ENCODE measurements around the gene TTC23L. TPM values are rescaled to one million over a fixed set of nuclear protein-coding genes. Genes with fewer than 3 reads are reported as not detected.

TTC23L gene
- polyA plus RNA-seq, 1 experiment: not detected

DNA sequence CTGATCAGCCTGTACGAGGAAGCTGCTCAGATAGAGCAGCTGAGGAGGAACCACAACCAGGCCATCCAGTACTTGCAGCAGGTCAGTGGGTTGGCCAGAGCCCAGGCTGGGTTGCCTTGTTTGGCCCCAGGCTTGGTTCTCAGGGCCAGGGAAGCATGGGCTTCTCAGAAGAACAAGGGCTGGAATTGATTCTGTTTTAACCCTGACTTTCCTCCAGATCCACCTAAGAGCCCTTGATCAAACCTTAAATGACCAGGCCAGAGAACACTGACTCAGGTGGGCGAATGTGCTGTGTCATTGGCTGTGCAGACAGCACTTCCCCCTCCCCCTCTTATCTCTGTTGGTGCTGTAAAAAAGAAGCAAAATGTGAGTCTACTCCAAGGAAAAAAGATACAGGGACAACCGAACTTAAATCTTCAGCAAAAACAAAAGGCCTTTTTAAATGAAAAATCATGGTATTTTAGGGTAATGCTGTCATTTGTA lies 28.1 kb downstream of the TTC23L start:
- Histone ChIP-seq H3K4me3 (ENCODE audit: low read depth, low read length) (no peak overlapping the region), H3K27me3 (ENCODE audit: control insufficient read depth, insufficient read depth, low read length) (no peaks in the 10 kb centered on the region; the same call in 1 of the 2 replicates), H3K36me3 (ENCODE audit: control insufficient read depth, insufficient read depth, low read length) (no peaks in the 10 kb centered on the region)
- ChIA-PET CTCF (no interaction called here), POLR2A (no interaction called here)
- no peak for DNase-seq (ENCODE audit: low read depth)
- TF ChIP-seq, protein P1, sequence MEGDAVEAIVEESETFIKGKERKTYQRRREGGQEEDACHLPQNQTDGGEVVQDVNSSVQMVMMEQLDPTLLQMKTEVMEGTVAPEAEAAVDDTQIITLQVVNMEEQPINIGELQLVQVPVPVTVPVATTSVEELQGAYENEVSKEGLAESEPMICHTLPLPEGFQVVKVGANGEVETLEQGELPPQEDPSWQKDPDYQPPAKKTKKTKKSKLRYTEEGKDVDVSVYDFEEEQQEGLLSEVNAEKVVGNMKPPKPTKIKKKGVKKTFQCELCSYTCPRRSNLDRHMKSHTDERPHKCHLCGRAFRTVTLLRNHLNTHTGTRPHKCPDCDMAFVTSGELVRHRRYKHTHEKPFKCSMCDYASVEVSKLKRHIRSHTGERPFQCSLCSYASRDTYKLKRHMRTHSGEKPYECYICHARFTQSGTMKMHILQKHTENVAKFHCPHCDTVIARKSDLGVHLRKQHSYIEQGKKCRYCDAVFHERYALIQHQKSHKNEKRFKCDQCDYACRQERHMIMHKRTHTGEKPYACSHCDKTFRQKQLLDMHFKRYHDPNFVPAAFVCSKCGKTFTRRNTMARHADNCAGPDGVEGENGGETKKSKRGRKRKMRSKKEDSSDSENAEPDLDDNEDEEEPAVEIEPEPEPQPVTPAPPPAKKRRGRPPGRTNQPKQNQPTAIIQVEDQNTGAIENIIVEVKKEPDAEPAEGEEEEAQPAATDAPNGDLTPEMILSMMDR (IDR thresholded peaks at IDR 0.05; ENCODE audit: insufficient read depth, low read depth, low read length): no peak

DNA sequence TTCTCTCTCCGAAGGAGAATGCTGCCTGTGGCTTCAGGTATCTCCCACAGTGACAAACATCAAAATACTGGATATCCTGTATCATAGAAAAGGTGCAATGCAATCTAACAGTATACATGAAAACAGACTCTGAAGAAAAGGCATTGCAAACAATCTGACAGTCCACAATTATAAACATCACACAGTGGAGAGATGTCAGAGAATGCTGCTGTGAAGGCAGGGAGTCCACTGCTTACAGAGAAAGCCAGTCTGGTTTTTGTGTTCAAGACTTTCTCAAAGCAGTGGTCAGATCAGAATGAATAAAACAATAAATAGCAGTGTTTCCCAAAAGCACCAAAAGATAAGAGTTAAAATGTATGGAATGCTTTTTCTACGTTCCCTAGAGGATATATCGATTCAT lies 28.7 kb downstream of the TTC23L start:
- TF ChIP-seq, protein P1 (IDR thresholded peaks at IDR 0.05; ENCODE audit: insufficient read depth, low read depth, low read length): no peak
- POLR2A ChIA-PET: no interaction called here

DNA sequence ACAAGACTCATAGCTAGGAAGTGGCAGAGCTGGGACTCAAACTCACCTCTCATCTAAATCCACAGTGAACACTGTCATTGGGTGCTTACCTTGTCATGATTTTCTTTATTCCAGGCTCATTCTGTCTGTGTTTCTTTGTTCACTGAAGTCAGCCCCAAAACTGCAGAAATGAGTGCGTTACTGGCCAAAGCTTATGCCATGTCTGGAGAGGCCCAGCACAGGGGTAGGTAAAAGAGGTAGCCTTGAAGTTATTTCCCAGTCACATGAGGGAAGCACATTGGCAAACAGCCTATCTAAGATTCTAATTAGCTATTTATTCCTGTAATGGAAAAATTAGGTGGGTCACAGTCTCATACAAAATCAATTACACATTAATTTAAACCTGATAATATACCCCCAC lies 29.8 kb downstream of the TTC23L start:
- H3K27me3 ChIP-seq (ENCODE audit: control insufficient read depth, insufficient read depth, low read length): no peaks in the 10 kb centered on the region; the same call in 1 of the 2 replicates
- CTCF ChIA-PET: interaction anchor here (1.6 kb wide), 1 partner anchor 35 kb away, joined by 4 read pairs; no protein-coding TSS in a partner anchor
- no peak overlapping the region for H3K4me3 ChIP-seq (ENCODE audit: low read depth, low read length)
- POLR2A ChIA-PET: no interaction called here
- DNase-seq (ENCODE audit: low read depth): no peak
- TF ChIP-seq, protein P1 (IDR thresholded peaks at IDR 0.05; ENCODE audit: insufficient read depth, low read depth, low read length): no peak
- H3K36me3 ChIP-seq (ENCODE audit: control insufficient read depth, insufficient read depth, low read length): no peaks in the 10 kb centered on the region

More for the DNA sequence above, 28.7 kb downstream of the TTC23L start:
- H3K27me3 ChIP-seq (ENCODE audit: control insufficient read depth, insufficient read depth, low read length): no peaks in the 10 kb centered on the region; the same call in 1 of the 2 replicates
- H3K36me3 ChIP-seq (ENCODE audit: control insufficient read depth, insufficient read depth, low read length): no peaks in the 10 kb centered on the region
- no peak for DNase-seq (ENCODE audit: low read depth)
- no peak overlapping the region for H3K4me3 ChIP-seq (ENCODE audit: low read depth, low read length)
- CTCF ChIA-PET: no interaction called here

DNA sequence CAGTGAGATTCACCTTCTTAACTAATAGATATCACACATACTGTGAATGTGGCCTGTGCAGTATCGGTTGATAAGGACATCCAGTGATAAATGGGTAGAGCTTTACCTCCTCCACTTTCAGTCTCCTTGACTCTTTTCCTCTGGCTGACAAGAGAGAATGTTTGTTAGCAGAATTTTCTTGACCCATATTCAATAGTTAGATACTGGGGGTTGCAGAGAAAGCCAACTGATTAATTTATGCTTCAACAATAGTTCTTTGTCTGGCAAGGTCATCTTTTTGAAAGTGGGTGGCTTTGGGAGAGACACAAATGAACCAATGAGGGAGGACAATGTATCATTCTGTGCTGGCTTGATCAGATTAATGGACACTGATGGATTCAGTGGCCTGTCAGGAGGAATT lies 30.3 kb downstream of the TTC23L start:
- TF ChIP-seq, protein P1 (IDR thresholded peaks at IDR 0.05; ENCODE audit: insufficient read depth, low read depth, low read length): no peak
- Histone ChIP-seq H3K4me3 (ENCODE audit: low read depth, low read length) (no peak overlapping the region), H3K27me3 (ENCODE audit: control insufficient read depth, insufficient read depth, low read length) (no peaks in the 10 kb centered on the region; the same call in 1 of the 2 replicates), H3K36me3 (ENCODE audit: control insufficient read depth, insufficient read depth, low read length) (no peaks in the 10 kb centered on the region)
- ChIA-PET CTCF (interaction anchor here (1.6 kb wide), 1 partner anchor 35 kb away, joined by 4 read pairs; no protein-coding TSS in a partner anchor), POLR2A (no interaction called here)
- no peak for DNase-seq (ENCODE audit: low read depth)

DNA sequence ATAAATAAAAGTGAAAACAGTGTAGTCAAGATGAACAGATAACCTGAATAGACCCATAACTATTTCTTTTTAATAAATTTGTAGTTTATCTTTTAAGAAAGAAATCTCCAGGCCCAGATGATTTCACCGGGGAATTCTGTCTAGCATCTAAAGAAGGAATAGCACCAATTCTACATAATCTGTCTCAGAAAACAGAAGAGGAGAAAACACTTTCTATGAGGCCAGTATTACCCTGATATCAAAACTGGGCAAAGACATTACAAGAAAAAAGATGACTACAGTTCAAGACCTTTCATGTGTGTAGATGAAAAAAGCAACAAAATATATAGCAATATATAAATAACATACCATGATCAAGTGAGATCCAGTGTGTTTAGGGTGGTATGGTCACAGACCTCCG lies 31.4 kb downstream of the TTC23L start:
- no peaks in the 10 kb centered on the region for H3K36me3 ChIP-seq (ENCODE audit: control insufficient read depth, insufficient read depth, low read length)
- no peak for DNase-seq (ENCODE audit: low read depth)
- TF ChIP-seq, protein P1 (IDR thresholded peaks at IDR 0.05; ENCODE audit: insufficient read depth, low read depth, low read length): no peak
- ChIA-PET POLR2A (no interaction called here), CTCF (interaction anchor here (1.6 kb wide), 1 partner anchor 36 kb away, joined by 4 read pairs; no protein-coding TSS in a partner anchor)
- H3K27me3 ChIP-seq (ENCODE audit: control insufficient read depth, insufficient read depth, low read length): no peaks in the 10 kb centered on the region; the same call in 1 of the 2 replicates
- H3K4me3 ChIP-seq (ENCODE audit: low read depth, low read length): no peak overlapping the region
